Erythroblast (primary cell): Measurements from ENCODE around the gene PLSCR3.

Source experiments
- GATA1 ChIP-seq: IDR thresholded peaks from 2 replicates; pipeline ENCODE4 v1.6.1; 2011; ENCODE audit warnings: low read depth, mild to moderate bottlenecking, control low read depth, low read length, moderate library complexity
- POLR2A ChIP-seq: IDR thresholded peaks from 2 replicates; pipeline ENCODE4 v1.6.1; 2011; ENCODE audit warnings: mild to moderate bottlenecking, low read length

- no peak for TF ChIP-seq POLR2A
- TF ChIP-seq GATA1 = no peak
Observed at GRCh38 chr17:7388856-7389255, 5.5 kb downstream of the PLSCR3 start.
